Inflammatory macrophage treated with lipopolysaccharide for 1 hour (primary cell): Measurements from ENCODE around the gene CLIP3.

Experiments used
- DNase-seq, 2 donors: peaks; one replicate each; pipeline ENCODE4 v3.0.0-alpha.2; 2020 to 2022

CLIP3 gene

GRCh38 chr19:35977446-35978222 is 55.0 kb downstream of the CLIP3 start:
- DNase-seq: peak in 1 of 2 donors; percentile 27

- no peak for DNase-seq
These were observed 57.0 kb downstream of the CLIP3 start for GRCh38 chr19:35975608-35976214.

DNA sequence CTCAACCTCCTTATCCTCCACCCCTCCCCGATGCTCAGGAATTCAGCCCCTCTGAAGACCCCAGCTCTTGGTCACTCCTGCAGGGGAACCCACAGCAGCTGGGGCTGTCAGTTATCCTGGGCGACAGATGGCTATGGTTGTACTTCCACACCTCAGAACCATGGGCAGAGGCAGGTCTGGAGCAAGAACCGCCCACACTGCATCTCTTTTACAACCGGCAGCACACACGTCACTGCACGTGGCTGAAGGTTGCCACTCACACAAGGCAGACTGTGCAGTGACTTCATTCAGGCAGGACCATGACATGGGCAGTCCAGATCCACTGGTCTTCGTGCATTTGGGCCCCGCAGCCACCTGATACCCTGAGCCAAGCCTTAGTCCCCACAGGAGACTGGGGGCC is 59.2 kb downstream of the CLIP3 start:
- DNase-seq: peak in 1 of 2 donors; percentile 60

DNA sequence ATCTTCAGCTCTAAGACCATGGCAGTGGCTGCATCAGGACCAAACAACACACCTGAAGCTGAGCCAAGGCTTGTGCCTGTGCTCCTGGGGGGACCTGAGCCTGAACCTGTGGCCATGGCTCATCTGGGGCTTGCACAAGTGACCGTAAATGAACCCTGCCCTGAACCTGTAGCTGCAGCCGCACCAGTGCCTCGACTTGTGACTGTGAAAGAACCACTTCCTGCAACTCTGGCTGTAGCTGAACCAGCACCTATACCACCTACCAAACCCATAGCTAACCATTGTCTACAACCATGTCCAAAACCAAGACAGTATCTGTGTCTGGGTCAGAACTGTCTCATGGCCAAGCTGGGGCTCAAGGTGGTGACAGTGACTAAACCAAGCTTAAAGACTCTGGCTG is 65.9 kb downstream of the CLIP3 start:
- DNase-seq: no peak
